ENCODE data around the gene RDH5.

The RDH5 gene

DNA sequence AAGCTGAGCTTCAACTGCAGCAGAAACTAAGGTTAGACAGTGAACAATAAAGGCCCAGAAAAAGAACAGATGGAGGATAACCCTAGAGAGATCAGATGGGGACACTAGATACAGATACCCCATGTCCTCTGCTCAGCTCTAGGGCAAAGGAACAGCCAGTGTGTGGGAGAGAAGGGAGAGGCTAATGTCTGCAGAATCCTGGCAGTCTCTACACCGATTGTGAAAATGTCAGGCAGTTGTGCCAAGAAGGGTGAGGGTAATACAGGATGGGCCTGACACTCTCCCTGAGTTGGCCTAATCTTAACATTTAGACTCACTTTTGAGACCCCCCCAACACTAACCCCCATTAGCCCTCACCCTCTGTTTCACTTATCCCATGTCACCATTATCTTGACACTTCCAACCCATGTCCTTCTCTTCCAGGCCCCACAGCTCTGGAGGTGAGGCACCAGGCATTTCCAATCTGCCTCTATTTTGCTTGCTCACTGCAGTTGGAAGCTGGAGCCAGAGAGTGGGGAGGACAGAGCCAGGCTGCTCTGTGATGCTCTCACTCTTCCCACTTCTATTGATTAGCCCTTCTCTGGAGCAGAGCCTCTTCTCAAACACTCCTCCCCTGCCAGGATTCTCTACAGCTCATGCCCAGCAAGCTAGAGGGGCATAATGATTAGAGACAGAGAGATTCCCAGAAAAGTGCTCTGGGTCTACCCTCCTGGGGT lies 7.3 kb upstream of the RDH5 start:
- H3K4me3 ChIP-seq (replicated peaks in 1 of 2; ENCODE audit: low read depth in 2 of 2, low read length in 2 of 2) = no peak overlapping the region
- TF ChIP-seq, protein P1, sequence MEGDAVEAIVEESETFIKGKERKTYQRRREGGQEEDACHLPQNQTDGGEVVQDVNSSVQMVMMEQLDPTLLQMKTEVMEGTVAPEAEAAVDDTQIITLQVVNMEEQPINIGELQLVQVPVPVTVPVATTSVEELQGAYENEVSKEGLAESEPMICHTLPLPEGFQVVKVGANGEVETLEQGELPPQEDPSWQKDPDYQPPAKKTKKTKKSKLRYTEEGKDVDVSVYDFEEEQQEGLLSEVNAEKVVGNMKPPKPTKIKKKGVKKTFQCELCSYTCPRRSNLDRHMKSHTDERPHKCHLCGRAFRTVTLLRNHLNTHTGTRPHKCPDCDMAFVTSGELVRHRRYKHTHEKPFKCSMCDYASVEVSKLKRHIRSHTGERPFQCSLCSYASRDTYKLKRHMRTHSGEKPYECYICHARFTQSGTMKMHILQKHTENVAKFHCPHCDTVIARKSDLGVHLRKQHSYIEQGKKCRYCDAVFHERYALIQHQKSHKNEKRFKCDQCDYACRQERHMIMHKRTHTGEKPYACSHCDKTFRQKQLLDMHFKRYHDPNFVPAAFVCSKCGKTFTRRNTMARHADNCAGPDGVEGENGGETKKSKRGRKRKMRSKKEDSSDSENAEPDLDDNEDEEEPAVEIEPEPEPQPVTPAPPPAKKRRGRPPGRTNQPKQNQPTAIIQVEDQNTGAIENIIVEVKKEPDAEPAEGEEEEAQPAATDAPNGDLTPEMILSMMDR (IDR thresholded peaks at IDR 0.05; ENCODE audit: low read depth, low read length) = no peak
- DNase-seq (ENCODE audit: low read depth in 2 of 2) = peak in 1 of 2 donors; percentile 68

DNA sequence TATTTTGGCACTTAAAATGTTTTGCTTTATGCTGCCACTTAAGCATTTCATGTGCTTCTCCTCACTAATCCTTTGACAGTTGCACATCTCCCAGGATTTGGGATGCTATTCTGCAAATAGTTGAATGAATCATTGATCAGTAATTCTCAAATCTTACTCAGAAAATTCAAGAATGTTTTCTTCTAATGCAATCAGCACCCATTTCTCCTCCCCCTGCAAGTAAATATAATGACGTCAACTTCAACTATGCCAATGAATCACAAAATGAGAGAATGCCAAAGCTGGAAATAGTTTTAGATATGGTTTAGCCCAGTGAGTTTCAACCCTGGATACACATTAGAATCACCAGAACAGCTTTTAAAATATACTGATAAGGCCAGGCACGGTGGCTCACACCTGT lies 6.5 kb upstream of the RDH5 start:
- TF ChIP-seq, protein P1 (IDR thresholded peaks at IDR 0.05; ENCODE audit: low read depth, low read length) = no peak
- peak; percentile 84 to 93 for DNase-seq (ENCODE audit: low read depth in 2 of 2)
- H3K4me3 ChIP-seq (replicated peaks in 1 of 2; ENCODE audit: low read depth in 2 of 2, low read length in 2 of 2) = no peak overlapping the region

DNA sequence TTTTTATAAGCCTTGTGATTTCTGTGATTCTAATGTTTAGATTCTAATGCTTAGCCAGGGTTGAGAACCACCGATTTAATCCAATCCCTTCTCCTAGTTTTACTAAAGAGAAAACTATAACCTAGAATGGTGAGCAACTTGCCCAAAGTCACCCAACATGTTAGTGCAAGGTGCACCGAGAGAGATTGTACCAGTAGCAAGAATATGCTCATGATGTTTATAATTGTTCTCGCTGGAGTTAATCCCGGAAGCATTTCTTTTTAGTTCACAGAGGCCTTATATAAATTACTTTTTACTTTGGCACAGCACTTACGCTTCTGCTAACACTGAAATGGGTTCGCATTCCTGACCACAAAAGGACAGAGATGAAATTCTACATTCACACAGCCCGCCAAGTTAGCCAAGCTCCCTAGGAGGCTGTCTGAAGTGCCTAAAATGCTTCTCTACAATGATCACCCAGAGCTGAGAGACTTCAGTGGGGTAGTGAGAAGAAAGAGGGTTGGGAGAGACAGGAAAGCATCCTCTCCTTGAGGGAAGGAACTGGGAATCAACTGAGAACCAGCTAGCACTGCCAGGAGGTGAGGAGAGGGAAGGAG lies 4.9 kb upstream of the RDH5 start:
- no peak for DNase-seq (ENCODE audit: low read depth in 2 of 2)
- H3K4me3 ChIP-seq (replicated peaks in 1 of 2; ENCODE audit: low read depth in 2 of 2, low read length in 2 of 2) = peak overlapping the region; percentile 66 to 72
- TF ChIP-seq, protein P1 (IDR thresholded peaks at IDR 0.05; ENCODE audit: low read depth, low read length) = no peak

DNA sequence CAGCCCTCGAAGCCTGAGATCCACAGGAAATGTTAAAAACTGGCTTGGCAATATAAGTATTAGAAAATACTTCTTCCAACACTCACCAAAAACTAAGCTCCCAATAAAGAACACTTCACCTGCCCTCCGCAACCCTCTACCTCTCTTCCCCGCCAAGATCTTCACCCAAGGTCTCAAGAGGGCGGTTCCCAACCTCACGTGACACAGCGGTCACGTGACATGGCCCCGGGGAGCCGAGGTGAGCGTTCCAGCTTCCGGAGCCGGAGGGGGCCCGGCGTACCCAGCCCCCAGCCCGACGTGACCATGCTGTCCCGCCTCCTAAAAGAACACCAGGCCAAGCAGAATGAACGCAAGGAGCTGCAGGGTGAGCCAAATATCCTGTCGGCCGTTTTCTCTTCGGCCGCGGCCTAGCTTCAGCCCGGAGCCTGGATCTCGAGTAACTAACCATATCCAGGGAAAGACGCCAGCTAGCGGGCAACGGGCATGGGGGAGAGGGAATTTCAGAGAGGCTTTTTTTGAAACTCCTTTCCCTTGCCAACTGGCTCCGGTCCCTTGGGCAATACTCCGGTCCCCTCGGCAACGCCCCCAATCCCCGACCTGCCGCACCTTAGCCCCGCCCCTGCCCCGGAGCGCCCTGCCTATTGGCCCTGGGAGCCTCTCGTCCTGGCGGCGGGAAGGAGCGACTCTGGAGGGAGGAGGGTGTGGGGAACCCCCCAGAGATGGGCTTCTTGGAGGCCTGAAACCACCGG lies 4.2 kb upstream of the RDH5 start, which contains the start of gene BLOC1S1:
BLOC1S1 (plus strand) TSS at position 214 of the 749 bp plus-strand sequence; CDS start at position 220, 6 bp downstream.
- peak within 1 kb of the TSS; percentile 66 to 72 for H3K4me3 ChIP-seq (replicated peaks in 1 of 2; ENCODE audit: low read depth in 2 of 2, low read length in 2 of 2)
- DNase-seq (ENCODE audit: low read depth in 2 of 2) = peak; percentile 91 to 95
- TF ChIP-seq, protein P1 (IDR thresholded peaks at IDR 0.05; ENCODE audit: low read depth, low read length) = no peak

DNA sequence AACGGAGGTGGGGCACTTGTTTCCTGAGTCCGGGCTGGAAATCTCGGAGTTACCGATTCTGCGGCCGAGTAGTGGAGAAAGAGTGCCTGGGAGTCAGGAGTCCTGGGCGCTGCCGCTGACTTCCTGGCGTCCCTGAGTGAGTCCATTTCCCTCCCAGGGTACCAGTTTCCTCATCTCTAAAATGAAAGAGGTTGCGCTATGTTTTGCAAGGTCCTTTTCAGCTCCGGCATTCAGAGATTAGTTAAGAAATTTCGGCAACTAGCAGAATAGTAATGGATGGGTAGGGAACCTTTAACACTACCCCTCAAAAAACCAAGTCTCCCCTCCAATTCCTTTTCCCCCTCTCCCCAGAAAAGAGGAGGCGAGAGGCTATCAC lies 3.6 kb upstream of the RDH5 start:
- DNase-seq (ENCODE audit: low read depth in 2 of 2) = no peak
- TF ChIP-seq, protein P1 (IDR thresholded peaks at IDR 0.05; ENCODE audit: low read depth, low read length) = peak; percentile 0
- peak overlapping the region; percentile 66 to 72 for H3K4me3 ChIP-seq (replicated peaks in 1 of 2; ENCODE audit: low read depth in 2 of 2, low read length in 2 of 2)

DNA sequence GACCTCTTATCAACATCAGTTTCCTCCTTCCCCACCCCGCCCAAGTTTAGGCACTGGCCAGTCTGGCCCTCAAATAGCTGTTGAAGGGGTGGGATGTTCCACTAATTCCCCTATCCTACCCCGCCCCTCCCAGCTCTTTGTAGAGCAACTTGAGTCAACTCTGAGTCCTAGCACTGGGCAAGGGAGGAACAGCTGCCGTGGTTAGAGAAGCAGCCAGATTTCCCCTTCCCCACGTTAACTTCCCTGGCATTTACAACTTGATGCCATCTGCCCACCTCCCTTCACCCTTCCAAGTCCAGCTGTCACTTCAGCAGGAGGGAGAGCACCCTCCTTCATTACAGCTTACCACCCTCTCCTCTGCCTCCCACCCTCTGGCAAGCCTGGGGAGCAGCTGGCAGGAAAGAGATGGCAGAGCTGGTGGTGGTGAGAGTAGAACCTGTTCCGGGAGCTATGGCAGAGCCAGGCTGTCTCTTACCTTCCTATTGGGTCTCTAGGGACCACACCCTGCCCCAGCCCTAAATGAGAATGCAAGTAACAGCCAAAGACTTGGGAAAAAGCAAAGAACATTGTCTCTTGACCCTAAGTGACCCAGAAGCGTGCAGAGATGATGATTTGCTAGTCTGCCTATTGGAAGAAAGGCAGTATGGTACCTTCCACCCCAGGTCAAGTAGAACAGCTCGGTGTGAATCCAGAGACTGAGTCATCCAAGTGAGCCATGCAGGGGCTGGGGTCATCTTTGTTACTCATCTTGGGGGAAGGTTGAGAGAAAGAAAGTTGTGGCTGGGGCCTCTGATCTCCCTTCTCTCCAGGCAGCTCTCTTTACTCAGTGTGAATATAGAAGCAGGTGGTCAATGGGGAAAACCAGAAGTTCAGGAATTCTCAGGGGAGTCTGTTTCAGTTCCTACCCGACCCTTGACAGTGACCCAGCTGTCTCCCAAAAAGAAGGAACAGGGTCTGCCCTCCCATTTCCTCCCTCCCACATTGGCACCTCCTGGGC lies 2.9 kb upstream of the RDH5 start:
- peak in 1 of 2 donors; percentile 75 for DNase-seq (ENCODE audit: low read depth in 2 of 2)
- TF ChIP-seq, protein P1 (IDR thresholded peaks at IDR 0.05; ENCODE audit: low read depth, low read length) = no peak

More for the DNA sequence above, 2.9 kb upstream of the RDH5 start:
- peak overlapping the region; percentile 66 to 72 for H3K4me3 ChIP-seq (replicated peaks in 1 of 2; ENCODE audit: low read depth in 2 of 2, low read length in 2 of 2)
